DND-41 (cell line): ENCODE measurements around the gene MYOM3.

Source experiments
- ATAC-seq: fragments of 200-7000 bp; cut with Tn5 transposase; 3 replicates; pipeline ENCODE4 v1.9.1; 2021; ENCODE audit warnings: low read depth; ENCODE audit not compliant: insufficient read depth
- DNase-seq: peaks from one replicate; pipeline ENCODE4 v3.0.0-alpha.2; 2020
- H2AFZ ChIP-seq: 2 replicates; pipeline ENCODE4 v1.6.0; 2012; ENCODE audit warnings: low read depth, low read length
- H3K27ac ChIP-seq: 2 replicates; pipeline ENCODE4 v1.5.1; 2012; ENCODE audit warnings: low read length, inconsistent platforms
- H3K27me3 ChIP-seq: fragments of 200-600 bp; sonication (generic); 2 replicates; pipeline ENCODE4 v1.6.0; 2012; ENCODE audit warnings: low read length, mild to moderate bottlenecking, inconsistent platforms; ENCODE audit not compliant: insufficient read depth, poor library complexity
- H3K36me3 ChIP-seq: 2 replicates; pipeline ENCODE4 v1.5.1; 2012; ENCODE audit warnings: low read length, inconsistent platforms; ENCODE audit not compliant: insufficient read depth
- H3K4me1 ChIP-seq: 2 replicates; pipeline ENCODE4 v1.5.1; 2012; ENCODE audit warnings: mild to moderate bottlenecking, low read length; ENCODE audit not compliant: insufficient read depth
- H3K4me2 ChIP-seq: 2 replicates; pipeline ENCODE4 v1.6.0; 2012; ENCODE audit warnings: mild to moderate bottlenecking, moderate library complexity, low read length, inconsistent platforms; ENCODE audit not compliant: insufficient read depth
- H3K4me3 ChIP-seq, 2 experiments: fragments of 200-600 bp in 1 of 2; shearing (Covaris generic) in 1 of 2; 2 replicates each; pipeline ENCODE4 v1.5.1; 2012 to 2016; ENCODE audit warnings: inconsistent platforms in 2 of 2, low read length in 2 of 2, mild to moderate bottlenecking in 2 of 2, low read depth in 1 of 2, moderate library complexity in 1 of 2
- H3K79me2 ChIP-seq: 2 replicates; pipeline ENCODE4 v1.6.0; 2012; ENCODE audit warnings: low read length, inconsistent platforms; ENCODE audit not compliant: insufficient read depth
- H3K9ac ChIP-seq: 2 replicates; pipeline ENCODE4 v1.6.0; 2012; ENCODE audit warnings: low read depth, mild to moderate bottlenecking, inconsistent platforms, low read length, moderate library complexity
- H3K9me3 ChIP-seq: 2 replicates; pipeline ENCODE4 v1.5.1; 2012; ENCODE audit warnings: low read length, moderate library complexity, mild to moderate bottlenecking, inconsistent platforms; ENCODE audit not compliant: insufficient read depth, severe bottlenecking
- H4K20me1 ChIP-seq: 2 replicates; pipeline ENCODE4 v1.6.0; 2012; ENCODE audit warnings: low read length; ENCODE audit not compliant: insufficient read depth
- EZH2 ChIP-seq: IDR thresholded peaks from 3 replicates; pipeline ENCODE4 v1.6.1; 2012; ENCODE audit warnings: borderline replicate concordance, low read depth, mild to moderate bottlenecking, moderate library complexity, low read length, inconsistent platforms; ENCODE audit not compliant: severe bottlenecking
- TF ChIP-seq, protein P1 (sequence below): IDR thresholded peaks from 2 replicates; pipeline ENCODE4 v1.5.1; 2012; ENCODE audit warnings: borderline replicate concordance, low read length, moderate library complexity, mild to moderate bottlenecking; ENCODE audit not compliant: poor library complexity, severe bottlenecking; ENCODE audit errors: extremely low read depth

The MYOM3 gene

DNA sequence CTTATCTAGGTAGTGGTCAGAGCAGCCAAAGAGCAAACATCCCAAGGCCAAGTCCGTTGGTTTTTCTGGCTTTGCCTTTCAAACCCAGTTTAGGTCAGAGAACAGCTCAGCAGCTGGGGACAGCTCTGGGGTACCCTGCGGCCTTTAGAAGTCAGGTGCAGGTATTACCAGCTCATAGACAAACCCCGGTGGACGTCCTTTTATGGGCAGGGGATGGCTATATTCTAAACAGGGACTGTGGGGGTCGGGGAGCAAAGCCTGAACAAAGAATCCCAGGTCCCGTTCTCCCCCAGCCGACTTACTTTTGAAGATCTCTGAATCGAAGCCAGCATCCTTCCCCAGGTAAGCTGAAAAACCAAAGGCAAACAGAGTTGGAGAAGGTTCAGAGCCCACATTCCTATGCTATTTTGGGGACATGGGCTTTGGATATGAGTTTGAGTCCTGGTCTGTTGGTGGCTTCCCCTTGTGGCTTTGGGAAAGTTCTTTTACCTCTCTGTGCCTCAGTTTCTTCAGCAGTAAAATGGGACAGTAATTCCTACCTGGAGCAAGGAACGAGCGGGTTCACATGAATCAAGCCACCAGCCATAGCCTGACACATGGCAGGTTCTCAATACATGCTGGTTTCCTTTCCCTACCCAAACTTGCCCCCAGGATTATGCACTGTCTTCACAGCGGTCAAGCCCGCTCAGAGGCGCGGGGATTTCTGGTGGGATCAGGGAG lies 16.6 kb downstream of the MYOM3 start:
- no peak for DNase-seq
- Histone ChIP-seq H3K79me2 (no peaks in the 10 kb centered on the region), H3K4me2 (no peak overlapping the region), H3K9ac (no peak overlapping the region), H3K27me3 (no peaks in the 10 kb centered on the region), H4K20me1 (peaks cover 5% of the 10 kb centered on the region; the same call in 1 of the 2 replicates), H3K36me3 (no peaks in the 10 kb centered on the region), H2AFZ (no peak overlapping the region), H3K9me3 (no peaks in the 10 kb centered on the region), H3K4me3 (no peak overlapping the region), H3K4me1 (no peaks in the 10 kb centered on the region), H3K27ac (no peak overlapping the region)
- TF ChIP-seq, protein P1, sequence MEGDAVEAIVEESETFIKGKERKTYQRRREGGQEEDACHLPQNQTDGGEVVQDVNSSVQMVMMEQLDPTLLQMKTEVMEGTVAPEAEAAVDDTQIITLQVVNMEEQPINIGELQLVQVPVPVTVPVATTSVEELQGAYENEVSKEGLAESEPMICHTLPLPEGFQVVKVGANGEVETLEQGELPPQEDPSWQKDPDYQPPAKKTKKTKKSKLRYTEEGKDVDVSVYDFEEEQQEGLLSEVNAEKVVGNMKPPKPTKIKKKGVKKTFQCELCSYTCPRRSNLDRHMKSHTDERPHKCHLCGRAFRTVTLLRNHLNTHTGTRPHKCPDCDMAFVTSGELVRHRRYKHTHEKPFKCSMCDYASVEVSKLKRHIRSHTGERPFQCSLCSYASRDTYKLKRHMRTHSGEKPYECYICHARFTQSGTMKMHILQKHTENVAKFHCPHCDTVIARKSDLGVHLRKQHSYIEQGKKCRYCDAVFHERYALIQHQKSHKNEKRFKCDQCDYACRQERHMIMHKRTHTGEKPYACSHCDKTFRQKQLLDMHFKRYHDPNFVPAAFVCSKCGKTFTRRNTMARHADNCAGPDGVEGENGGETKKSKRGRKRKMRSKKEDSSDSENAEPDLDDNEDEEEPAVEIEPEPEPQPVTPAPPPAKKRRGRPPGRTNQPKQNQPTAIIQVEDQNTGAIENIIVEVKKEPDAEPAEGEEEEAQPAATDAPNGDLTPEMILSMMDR = no peak
- no peak for TF ChIP-seq EZH2
- ATAC-seq = no peak

DNA sequence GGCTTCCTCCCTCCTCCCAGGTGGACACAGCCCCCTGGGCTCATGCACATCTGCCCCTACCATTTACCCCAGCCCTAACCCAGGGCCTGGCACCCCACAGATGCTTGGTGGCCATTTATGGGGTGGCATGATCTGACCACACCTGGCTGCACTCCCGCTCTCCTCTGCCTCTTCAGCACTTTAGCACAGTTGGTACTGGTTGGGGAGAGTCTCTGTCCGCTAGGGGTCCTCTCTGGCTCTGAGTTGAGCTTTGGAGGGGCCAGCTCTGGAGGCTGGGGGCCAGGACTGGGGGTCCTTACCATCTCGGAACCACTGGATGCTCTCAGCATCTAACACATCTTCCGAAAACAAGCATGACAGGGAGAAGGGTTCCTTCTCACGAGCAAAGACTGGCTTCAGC lies 17.4 kb downstream of the MYOM3 start:
- no peaks in the 10 kb centered on the region for H3K9me3 ChIP-seq
- H3K4me1 ChIP-seq = no peaks in the 10 kb centered on the region
- H3K4me3 ChIP-seq = no peak overlapping the region
- no peaks in the 10 kb centered on the region for H3K36me3 ChIP-seq
- no peak overlapping the region for H3K9ac ChIP-seq
- no peak overlapping the region for H2AFZ ChIP-seq
- ATAC-seq (no peak), DNase-seq (no peak)
- H3K27me3 ChIP-seq = no peaks in the 10 kb centered on the region
- H3K27ac ChIP-seq = no peak overlapping the region
- TF ChIP-seq, protein P1 = no peak
- no peak for TF ChIP-seq EZH2
- no peak overlapping the region for H3K4me2 ChIP-seq
- H4K20me1 ChIP-seq = peaks cover 5% of the 10 kb centered on the region; the same call in 1 of the 2 replicates
- H3K79me2 ChIP-seq = no peaks in the 10 kb centered on the region

DNA sequence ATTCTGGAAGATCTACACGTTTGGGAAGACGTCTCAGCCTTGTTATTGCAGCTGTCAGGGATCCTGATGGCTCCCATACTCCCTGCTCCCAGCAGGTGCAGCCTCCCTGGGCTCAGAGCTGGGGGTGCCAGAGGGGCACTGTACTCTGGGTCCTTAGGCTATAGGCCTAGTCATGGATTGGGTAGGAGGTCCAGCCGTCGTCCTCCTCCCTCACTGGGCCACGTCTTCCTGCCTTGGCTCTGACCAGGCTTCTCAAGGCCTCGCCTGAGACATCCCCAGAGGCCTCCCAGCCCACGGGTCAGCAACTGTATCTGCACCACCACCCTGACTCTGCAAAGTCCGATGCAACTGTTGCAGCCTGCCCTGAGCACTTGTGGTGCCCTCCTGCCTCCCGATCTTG lies 18.2 kb downstream of the MYOM3 start:
- Histone ChIP-seq H3K27ac (no peak overlapping the region), H4K20me1 (peaks cover 5% of the 10 kb centered on the region; the same call in 1 of the 2 replicates), H3K36me3 (no peaks in the 10 kb centered on the region), H3K4me3 (no peak overlapping the region), H3K9me3 (no peaks in the 10 kb centered on the region), H3K4me1 (0 out of 2 replicates have a peak, but pooled peaks cover 4% of the 10 kb centered on the region), H2AFZ (no peak overlapping the region), H3K79me2 (no peaks in the 10 kb centered on the region), H3K27me3 (no peaks in the 10 kb centered on the region), H3K9ac (no peak overlapping the region), H3K4me2 (no peak overlapping the region)
- DNase-seq = no peak
- TF ChIP-seq EZH2 = no peak
- TF ChIP-seq, protein P1 = no peak
- ATAC-seq = no peak
